GM19351 (cell line): ENCODE results near the gene EFCAB6.

ENCODE experiments used
- ATAC-seq: cut with Tn5 transposase; IDR thresholded peaks from one replicate; pipeline ENCODE4 v1.9.1; 2021; ENCODE audit warnings: mild to moderate bottlenecking, moderate library complexity; ENCODE audit not compliant: unreplicated experiment

EFCAB6 gene

DNA sequence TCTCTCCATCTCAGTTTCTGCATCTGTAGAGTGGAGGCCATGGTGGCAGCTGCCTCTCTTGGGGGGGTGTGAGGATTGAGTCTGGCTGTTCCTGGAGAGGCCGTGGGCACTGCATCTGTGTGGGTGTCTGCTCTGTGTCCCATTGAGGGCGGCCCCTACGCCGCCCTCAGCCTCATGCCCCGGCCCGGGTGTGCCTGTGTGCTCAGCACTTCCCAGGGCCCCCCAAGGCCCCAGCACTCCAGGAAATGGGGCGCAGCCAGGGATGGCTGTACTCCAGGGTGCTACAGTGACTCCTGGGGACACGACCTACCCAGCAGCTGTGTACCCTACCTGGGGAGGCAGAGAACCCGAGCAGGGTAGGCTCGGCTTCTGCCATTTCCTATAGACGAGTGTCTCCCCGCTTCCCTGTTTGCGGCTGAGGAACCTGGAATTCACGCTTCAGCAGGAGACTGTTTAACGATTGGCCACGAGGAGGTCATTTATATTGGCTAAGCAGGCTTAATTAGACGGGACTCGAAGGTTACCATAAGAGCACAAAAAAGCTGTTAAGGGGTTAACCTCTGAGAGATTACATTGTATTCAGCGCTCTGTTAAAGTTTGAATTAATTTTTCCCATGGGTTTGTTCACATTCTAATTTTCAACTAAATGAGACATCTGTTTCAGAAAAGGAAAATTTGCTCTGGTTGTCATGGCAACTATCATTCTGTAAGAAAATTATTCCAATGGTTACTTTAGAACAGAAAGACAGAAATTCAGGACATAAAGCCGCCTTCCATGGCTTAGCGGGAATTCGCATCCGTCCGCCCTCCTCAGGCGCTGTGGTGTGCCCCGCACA, 323.9 kb downstream of the EFCAB6 start:
- no peak for ATAC-seq

- ATAC-seq: no peak
Observed at GRCh38 chr22:43487311-43488030, 324.6 kb downstream of the EFCAB6 start.

- ATAC-seq: no peak
Observed at GRCh38 chr22:43485502-43486089, 326.5 kb downstream of the EFCAB6 start.

DNA sequence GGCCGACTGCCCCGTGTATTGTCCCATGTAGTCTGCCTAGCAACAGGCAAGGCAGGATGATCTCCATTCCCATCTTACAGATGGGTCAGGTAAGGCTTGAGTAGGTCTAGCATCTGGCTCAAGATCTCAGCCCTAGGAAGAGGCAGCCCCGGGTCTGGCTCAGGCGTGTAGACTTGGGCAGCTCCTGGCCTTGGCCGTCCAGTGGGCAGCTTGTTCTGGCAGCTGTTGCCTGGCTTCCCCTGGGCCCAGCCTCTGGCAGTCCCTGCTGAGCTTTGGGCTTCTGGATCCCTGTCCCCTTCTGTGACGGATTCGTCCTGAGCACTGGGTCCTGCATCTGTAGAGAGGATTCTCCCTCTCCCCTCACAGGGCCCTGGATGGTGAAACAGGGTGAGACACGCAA, 327.9 kb downstream of the EFCAB6 start:
- no peak for ATAC-seq

GRCh38 chr22:43483669-43484068, 328.4 kb downstream of the EFCAB6 start:
- ATAC-seq: no peak

DNA sequence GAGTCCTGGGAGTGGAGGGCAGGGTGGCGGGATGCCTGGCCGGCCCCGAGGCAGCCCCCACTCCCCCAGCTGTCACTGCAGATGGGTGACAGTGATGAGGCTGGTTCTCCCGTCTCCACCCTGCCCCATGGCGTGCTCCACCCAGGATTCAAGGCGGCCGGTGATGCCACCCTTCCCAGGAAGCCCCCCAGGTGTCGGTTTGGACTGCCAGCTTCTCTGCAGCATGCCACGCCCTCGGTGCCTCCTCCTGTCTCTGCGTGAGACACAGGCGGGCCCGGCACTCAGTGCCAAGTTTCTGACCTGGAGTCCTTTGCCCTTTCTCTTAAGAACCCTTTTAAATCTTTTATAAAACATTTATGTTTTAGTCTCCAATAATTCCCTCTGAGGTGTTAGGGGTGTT, 328.8 kb downstream of the EFCAB6 start:
- ATAC-seq: no peak

DNA sequence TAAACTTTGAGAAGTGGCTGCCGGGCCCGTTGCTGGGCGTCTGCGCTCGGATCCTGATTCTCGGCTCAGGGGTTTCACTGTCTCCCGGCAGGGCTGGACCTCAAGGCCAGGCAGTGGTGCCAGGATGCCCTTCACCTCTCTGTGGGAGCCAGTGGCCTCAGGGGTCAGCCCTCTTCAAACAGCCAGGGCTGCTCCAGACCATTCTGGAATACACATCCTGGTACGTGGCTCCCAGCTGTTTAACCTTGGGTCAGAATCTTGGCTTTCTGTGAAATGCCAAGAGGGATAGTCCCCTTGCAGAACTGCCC, 329.8 kb downstream of the EFCAB6 start:
- ATAC-seq: no peak

DNA sequence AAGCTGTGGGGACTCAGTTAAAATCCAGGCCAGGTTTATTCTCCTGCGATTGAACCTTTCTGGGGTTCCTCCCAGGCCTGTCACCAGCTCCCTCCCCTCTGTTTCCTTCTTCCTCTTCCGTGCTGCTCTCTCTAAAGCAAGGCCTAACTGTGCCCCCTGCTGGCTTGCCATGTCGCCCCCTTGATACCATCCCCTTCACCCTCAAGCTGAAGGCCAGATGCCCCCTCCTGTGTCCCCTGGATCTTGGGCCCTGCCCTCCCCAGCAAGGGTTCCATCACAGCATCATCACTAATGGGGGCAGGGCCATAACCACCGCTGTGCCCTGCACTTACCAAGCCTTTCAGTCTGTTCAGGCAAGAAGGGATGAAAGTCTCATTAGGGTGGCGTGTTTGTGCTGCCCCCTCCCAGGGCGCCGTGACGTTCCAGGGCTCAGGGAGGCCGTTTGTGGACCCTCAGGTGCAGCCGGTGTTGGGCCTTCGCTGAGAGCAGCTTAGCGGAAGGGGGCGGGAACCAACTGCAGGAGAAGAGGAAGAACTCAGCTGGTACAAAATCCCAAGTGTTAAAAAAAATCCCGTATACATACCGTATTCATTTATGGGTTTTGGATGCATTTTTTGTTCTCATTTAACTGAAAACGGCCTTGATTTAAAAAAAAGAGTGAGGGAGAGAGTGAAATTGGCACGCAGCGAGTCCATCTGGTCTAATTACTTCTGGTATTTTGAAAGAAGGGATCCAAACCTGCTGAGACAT, 330.4 kb downstream of the EFCAB6 start:
- ATAC-seq: no peak

GRCh38 chr22:43479962-43480361, 332.1 kb downstream of the EFCAB6 start:
- ATAC-seq: no peak

DNA sequence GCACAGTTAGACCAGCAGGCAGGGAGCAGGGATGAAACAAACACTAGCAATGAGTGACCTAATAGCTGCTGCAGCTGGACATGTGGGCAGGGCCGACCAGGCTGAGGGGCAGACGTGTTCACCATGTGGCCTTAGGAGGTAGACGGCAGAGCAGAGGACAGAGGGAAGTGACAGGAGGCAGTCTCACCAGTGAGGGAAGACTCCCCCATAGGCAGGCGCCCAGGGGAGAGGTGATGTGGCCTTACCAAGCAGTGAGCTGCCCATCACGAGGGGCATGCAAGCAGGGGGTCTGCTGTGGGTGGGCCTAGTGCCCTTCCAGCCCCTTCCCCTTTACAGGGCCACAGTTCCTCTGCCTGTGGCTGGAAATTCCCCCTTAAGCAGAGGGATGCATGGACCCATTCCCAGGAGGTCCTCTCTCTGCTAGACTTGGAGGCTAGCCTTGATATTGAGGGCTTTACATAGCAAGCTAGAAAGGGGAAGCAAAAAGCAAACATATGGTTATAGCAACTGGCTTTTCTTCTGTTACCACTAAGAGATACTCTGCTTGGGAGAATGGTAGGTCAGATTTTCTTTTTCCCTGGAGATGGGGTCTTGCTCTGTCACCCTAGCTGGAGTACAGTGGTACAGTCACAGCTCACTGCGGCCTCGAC, 332.7 kb downstream of the EFCAB6 start:
- no peak for ATAC-seq
